Endothelial cell of umbilical vein (primary cell): ENCODE results near the gene AQP12B. TPM values are rescaled to one million over a fixed set of nuclear protein-coding genes. Genes with fewer than 3 reads are reported as not detected.

Experiments used
- BruUV-seq: library from RNA; stranded (reverse); fragments of 400-500 nt; replicated peaks from 2 replicates; lab custom pipeline; 2021; lab: Mats Ljungman, UMichigan
- CTCF ChIA-PET: fragments of 300-600, 350-600 bp; sonication (Branson Sonifier 250); formaldehyde crosslinking; loops from one replicate; lab custom pipeline; 2021; ENCODE audit warnings: antibody characterized with exemption, inconsistent platforms; lab: Charles Lee
- POLR2A ChIA-PET: fragments of 300-600, 350-600 bp; sonication (Branson Sonifier 250); formaldehyde crosslinking; loops from one replicate; lab custom pipeline; 2021; ENCODE audit warnings: antibody characterized with exemption, inconsistent platforms; lab: Charles Lee
- DNase-seq: peaks from one replicate; pipeline ENCODE4 v3.0.0-alpha.2; 2011; ENCODE audit warnings: low read depth, low spot score
- FAIRE-seq: peaks from 2 replicates; lab custom pipeline; 2011; peaks lifted over from hg19 to GRCh38; lab: Jason Lieb, UNC
- H2AFZ ChIP-seq: 2 replicates; pipeline ENCODE4 v1.6.0; 2012; ENCODE audit warnings: low read depth, low read length, control low read depth, inconsistent platforms
- H3K27ac ChIP-seq: 2 replicates; pipeline ENCODE4 v1.5.1; 2011; ENCODE audit warnings: low read depth, mild to moderate bottlenecking, control low read depth, low read length, moderate library complexity; ENCODE audit not compliant: insufficient read depth
- H3K27me3 ChIP-seq, 2 experiments: 2 replicates each; pipeline versions ENCODE4 v1.6.0 to v1.6.1; 2011; ENCODE audit warnings: low read length in 2 of 2, mixed read lengths in 1 of 2; ENCODE audit not compliant: control insufficient read depth in 2 of 2, insufficient read depth in 2 of 2
- H3K36me3 ChIP-seq, 2 experiments: 2 replicates in 1 of 2; 3 replicates in 1 of 2; pipeline ENCODE4 v1.5.1; 2011; ENCODE audit warnings: low read length in 2 of 2, mild to moderate bottlenecking in 1 of 2, moderate library complexity in 1 of 2; ENCODE audit not compliant: control insufficient read depth in 2 of 2, insufficient read depth in 2 of 2; ENCODE audit errors: extremely low read depth in 1 of 2
- H3K4me1 ChIP-seq: 3 replicates; pipeline ENCODE4 v1.5.1; 2011; ENCODE audit warnings: mild to moderate bottlenecking, low read length; ENCODE audit not compliant: control insufficient read depth, insufficient read depth; ENCODE audit errors: extremely low read depth
- H3K4me2 ChIP-seq: 2 replicates; pipeline ENCODE4 v1.6.1; 2011; ENCODE audit warnings: low read length, control low read depth, mixed read lengths; ENCODE audit not compliant: insufficient read depth
- H3K4me3 ChIP-seq, 3 experiments: fragments of 200-600 bp in 1 of 3; sonication (generic), shearing (Covaris generic) in 1 of 3; replicated peaks in 1 of 3; 2 replicates each; pipeline ENCODE4 v1.5.1; 2011 to 2016; ENCODE audit warnings: control low read depth in 3 of 3, low read length in 3 of 3, mild to moderate bottlenecking in 2 of 3, inconsistent platforms in 1 of 3, low read depth in 1 of 3, moderate library complexity in 1 of 3; ENCODE audit not compliant: insufficient read depth in 1 of 3
- H3K79me2 ChIP-seq: 2 replicates; pipeline ENCODE4 v1.6.0; 2012; ENCODE audit warnings: low read length, inconsistent platforms; ENCODE audit not compliant: control insufficient read depth, insufficient read depth
- H3K9ac ChIP-seq: replicated peaks from 2 replicates; pipeline ENCODE3; 2011; ENCODE audit warnings: low read length, control low read depth; ENCODE audit not compliant: insufficient read depth; ENCODE audit errors: extremely low read depth
- H3K9me1 ChIP-seq: replicated peaks from 3 replicates; pipeline ENCODE4 v1.6.0; 2011; ENCODE audit warnings: mild to moderate bottlenecking, low read length; ENCODE audit not compliant: control insufficient read depth, insufficient read depth; ENCODE audit errors: extremely low read depth
- H3K9me3 ChIP-seq: replicated peaks from 2 replicates; pipeline ENCODE4 v1.5.1; 2012; ENCODE audit warnings: low read length, inconsistent platforms; ENCODE audit not compliant: control insufficient read depth, insufficient read depth
- H4K20me1 ChIP-seq: replicated peaks from 2 replicates; pipeline ENCODE3; 2011; ENCODE audit warnings: mild to moderate bottlenecking, low read length; ENCODE audit not compliant: control insufficient read depth, insufficient read depth; ENCODE audit errors: extremely low read depth
- EZH2 ChIP-seq: IDR thresholded peaks from 2 replicates; pipeline ENCODE4 v1.6.1; 2012; ENCODE audit warnings: borderline replicate concordance, low read depth, mild to moderate bottlenecking, moderate library complexity, low read length, inconsistent platforms; ENCODE audit not compliant: severe bottlenecking
- FOS ChIP-seq: IDR thresholded peaks from 2 replicates; pipeline ENCODE4 v1.6.1; 2011; ENCODE audit warnings: mild to moderate bottlenecking, low read length, moderate library complexity, borderline replicate concordance; ENCODE audit not compliant: insufficient read depth
- GATA2 ChIP-seq: IDR thresholded peaks from 2 replicates; pipeline ENCODE4 v1.7.0; 2011; ENCODE audit warnings: low read depth, mild to moderate bottlenecking, moderate library complexity, mixed read lengths, low read length; ENCODE audit not compliant: insufficient read length, insufficient read depth
- JUN ChIP-seq: IDR thresholded peaks from 2 replicates; pipeline ENCODE4 v1.6.1; 2011; ENCODE audit warnings: borderline replicate concordance, low read depth; ENCODE audit not compliant: insufficient read length, insufficient read depth
- MYC ChIP-seq: IDR thresholded peaks from one replicate; pipeline ENCODE4 v1.6.1; 2011; ENCODE audit warnings: mild to moderate bottlenecking, low read depth, low read length
- POLR2A ChIP-seq: IDR thresholded peaks from 2 replicates; pipeline ENCODE4 v1.6.1; 2012; ENCODE audit warnings: low read depth, mild to moderate bottlenecking, control low read depth, low read length
- POLR2AphosphoS5 ChIP-seq: IDR thresholded peaks from 2 replicates; pipeline ENCODE4 v1.6.1; 2012; ENCODE audit warnings: low read depth, mild to moderate bottlenecking, control low read depth, low read length, moderate library complexity; ENCODE audit not compliant: insufficient read depth
- dilution Hi-C: fragments of 300-500 bp; cut with MboI; formaldehyde crosslinking; loops from one replicate; pipeline ENCODE4 v1.15.0; 2019; ENCODE audit warnings: low sequenced_read_pairs; ENCODE audit not compliant: extremely low pct_ligation_motif_present
- intact Hi-C: fragments of 100-400 bp; cut with micrococcal nuclease; formaldehyde crosslinking; loops from one replicate; pipeline ENCODE4 v1.10.0; 2022
- polyA plus RNA-seq, 4 experiments: library from polyadenylated mRNA; depleted of rRNA in 3 of 4; stranded (reverse) in 3 of 4; unstranded in 1 of 4; fragments of >200 nt; gene quantifications; 2 replicates each; pipeline versions ENCODE4 v1.2.1 to v1.2.3, GENCODE V29; 2011 to 2012; ENCODE audit warnings: missing spikeins in 1 of 4
- total RNA-seq: library from RNA; stranded (reverse); gene quantifications from 2 replicates; pipeline ENCODE4 v1.2.3, GENCODE V29; 2021
- TF ChIP-seq, protein P1 (sequence below): IDR thresholded peaks from 2 replicates; pipeline ENCODE4 v1.6.1; 2011; ENCODE audit not compliant: insufficient read depth, insufficient read length
- TF ChIP-seq, protein P2 (sequence below), 2 donors: IDR thresholded peaks; 1 replicate in 1 of 2; 2 replicates in 1 of 2; pipeline ENCODE4 v1.5.1; 2011; ENCODE audit warnings: low read length in 2 of 2, mild to moderate bottlenecking in 2 of 2, moderate library complexity in 2 of 2, control low read depth in 1 of 2, inconsistent platforms in 1 of 2, low read depth in 1 of 2; ENCODE audit not compliant: insufficient read depth in 1 of 2; ENCODE audit errors: extremely low read depth in 1 of 2

Gene AQP12B
- total and polyA plus RNA-seq, 2 donors (not counting 3 experiments of a cell fraction or from before 2014, with no cell fraction given), result not detected

DNA sequence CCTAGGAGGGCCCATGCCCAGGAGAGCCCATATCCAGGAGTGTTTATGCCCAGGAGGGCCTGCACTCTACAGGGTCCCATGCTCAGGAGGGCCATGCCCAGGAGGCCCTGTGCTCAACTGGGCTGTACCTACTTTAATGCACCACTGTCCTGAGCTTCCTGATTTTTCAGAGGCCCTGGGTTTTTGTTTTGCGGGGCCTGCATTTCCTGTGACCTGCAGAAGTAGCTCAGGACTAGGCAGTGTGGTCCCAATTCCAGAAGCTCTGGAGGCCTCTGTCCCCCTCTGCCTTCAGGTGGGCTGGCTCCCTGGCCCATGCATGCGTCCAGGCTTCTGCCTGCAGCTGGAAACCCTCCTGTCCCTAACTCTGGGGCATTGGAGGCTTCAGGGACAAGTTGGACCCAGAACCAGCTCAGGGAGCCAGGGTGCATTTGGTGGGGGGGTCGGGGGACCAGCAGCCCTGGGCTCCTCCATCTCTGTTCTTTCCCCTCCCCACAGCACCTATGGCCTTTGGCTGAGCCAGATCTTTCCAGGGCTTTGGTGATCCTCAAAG lies 46.6 kb downstream of the AQP12B start:
- Histone ChIP-seq H3K4me3 (no peak overlapping the region), H4K20me1 (no peaks in the 10 kb centered on the region), H3K4me2 (no peak overlapping the region), H3K9ac (no peak overlapping the region), H3K79me2 (no peaks in the 10 kb centered on the region), H3K9me1 (no peaks in the 10 kb centered on the region), H3K36me3 (no peaks in the 10 kb centered on the region), H2AFZ (no peak overlapping the region), H3K4me1 (no peaks in the 10 kb centered on the region), H3K9me3 (no peaks in the 10 kb centered on the region), H3K27ac (no peak overlapping the region), H3K27me3 (no peaks in the 10 kb centered on the region)
- no TSS peak for BruUV-seq
- intact Hi-C loops, result no loop called here
- TF ChIP-seq, protein P1, sequence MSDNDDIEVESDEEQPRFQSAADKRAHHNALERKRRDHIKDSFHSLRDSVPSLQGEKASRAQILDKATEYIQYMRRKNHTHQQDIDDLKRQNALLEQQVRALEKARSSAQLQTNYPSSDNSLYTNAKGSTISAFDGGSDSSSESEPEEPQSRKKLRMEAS, result no peak
- TF ChIP-seq, protein P2, sequence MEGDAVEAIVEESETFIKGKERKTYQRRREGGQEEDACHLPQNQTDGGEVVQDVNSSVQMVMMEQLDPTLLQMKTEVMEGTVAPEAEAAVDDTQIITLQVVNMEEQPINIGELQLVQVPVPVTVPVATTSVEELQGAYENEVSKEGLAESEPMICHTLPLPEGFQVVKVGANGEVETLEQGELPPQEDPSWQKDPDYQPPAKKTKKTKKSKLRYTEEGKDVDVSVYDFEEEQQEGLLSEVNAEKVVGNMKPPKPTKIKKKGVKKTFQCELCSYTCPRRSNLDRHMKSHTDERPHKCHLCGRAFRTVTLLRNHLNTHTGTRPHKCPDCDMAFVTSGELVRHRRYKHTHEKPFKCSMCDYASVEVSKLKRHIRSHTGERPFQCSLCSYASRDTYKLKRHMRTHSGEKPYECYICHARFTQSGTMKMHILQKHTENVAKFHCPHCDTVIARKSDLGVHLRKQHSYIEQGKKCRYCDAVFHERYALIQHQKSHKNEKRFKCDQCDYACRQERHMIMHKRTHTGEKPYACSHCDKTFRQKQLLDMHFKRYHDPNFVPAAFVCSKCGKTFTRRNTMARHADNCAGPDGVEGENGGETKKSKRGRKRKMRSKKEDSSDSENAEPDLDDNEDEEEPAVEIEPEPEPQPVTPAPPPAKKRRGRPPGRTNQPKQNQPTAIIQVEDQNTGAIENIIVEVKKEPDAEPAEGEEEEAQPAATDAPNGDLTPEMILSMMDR (IDR thresholded peaks at IDR 0.05; ENCODE audit: extremely low read depth in 1 of 2, insufficient read depth in 1 of 2, low read depth in 1 of 2, low read length in 2 of 2), result no peak
- TF ChIP-seq GATA2 (no peak), EZH2 (no peak), POLR2A (no peak), FOS (no peak), JUN (no peak), MYC (no peak), POLR2AphosphoS5 (no peak)
- POLR2A ChIA-PET, result no interaction called here
- FAIRE-seq (no peak), DNase-seq (no peak)
- dilution Hi-C loops, result no loop called here
- CTCF ChIA-PET, result no interaction called here
